Measurements from ENCODE around the gene FAM83B.
"Not testable (repeated sequence)": the region's sequence is repeated elsewhere in the genome, so short reads cannot be mapped to it uniquely, and the experiment has no call there.

FAM83B gene

DNA sequence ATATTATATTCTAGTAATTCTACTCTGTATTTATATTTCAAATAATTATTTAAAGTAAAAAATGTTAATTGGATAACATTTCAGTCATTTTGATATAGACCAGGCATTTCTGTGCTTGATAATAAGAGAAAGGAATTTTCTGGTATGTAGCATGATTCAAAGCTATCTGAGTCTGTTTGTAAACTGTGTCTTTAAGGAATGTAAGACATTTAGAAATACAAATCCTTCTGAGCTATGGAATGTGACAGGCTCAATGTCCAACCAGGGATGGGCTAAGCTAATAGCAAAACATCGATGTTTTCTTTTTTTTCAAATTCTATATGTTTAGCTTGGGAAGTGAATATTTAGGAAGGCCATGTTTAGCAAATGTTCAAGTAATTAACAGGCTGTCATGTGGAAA is 41.5 kb upstream of the FAM83B start:
- no peak overlapping the region for H3K27ac ChIP-seq
- H3K36me3 ChIP-seq, result no peaks in the 10 kb centered on the region
- no peaks in the 10 kb centered on the region for H3K9me3 ChIP-seq
- H3K27me3 ChIP-seq, result no peaks in the 10 kb centered on the region
- H3K4me3 ChIP-seq (ENCODE audit: low read depth in 1 of 2, low read length in 1 of 2), result no peak overlapping the region
- TF ChIP-seq, protein P1, sequence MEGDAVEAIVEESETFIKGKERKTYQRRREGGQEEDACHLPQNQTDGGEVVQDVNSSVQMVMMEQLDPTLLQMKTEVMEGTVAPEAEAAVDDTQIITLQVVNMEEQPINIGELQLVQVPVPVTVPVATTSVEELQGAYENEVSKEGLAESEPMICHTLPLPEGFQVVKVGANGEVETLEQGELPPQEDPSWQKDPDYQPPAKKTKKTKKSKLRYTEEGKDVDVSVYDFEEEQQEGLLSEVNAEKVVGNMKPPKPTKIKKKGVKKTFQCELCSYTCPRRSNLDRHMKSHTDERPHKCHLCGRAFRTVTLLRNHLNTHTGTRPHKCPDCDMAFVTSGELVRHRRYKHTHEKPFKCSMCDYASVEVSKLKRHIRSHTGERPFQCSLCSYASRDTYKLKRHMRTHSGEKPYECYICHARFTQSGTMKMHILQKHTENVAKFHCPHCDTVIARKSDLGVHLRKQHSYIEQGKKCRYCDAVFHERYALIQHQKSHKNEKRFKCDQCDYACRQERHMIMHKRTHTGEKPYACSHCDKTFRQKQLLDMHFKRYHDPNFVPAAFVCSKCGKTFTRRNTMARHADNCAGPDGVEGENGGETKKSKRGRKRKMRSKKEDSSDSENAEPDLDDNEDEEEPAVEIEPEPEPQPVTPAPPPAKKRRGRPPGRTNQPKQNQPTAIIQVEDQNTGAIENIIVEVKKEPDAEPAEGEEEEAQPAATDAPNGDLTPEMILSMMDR (IDR thresholded peaks at IDR 0.05), result no peak
- no peaks in the 10 kb centered on the region for H3K4me1 ChIP-seq (ENCODE audit: control insufficient read depth in 1 of 2, insufficient read depth in 1 of 2, low read depth in 1 of 2, low read length in 1 of 2)

DNA sequence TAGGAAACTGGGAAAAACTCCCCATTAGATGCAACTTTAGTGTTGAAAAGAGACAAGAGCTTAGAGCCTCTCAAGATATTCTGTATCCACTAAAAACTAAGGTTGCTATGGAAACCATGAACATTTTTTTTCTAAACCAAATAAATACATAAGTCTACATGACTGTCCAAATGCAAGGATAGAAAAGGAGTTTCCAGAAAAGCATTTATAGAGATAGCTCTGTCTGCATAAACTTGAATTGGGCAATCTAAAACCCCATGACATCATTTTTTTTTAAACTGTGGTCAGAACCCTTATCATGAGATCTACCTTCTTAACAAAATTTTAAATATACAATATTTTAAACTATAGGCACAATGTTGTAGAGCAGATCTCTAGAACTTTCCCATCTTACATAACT is 36.4 kb upstream of the FAM83B start:
- Histone ChIP-seq H3K4me1 (ENCODE audit: control insufficient read depth in 1 of 2, insufficient read depth in 1 of 2, low read depth in 1 of 2, low read length in 1 of 2) (no peaks in the 10 kb centered on the region), H3K27me3 (no peaks in the 10 kb centered on the region), H3K9me3 (no peaks in the 10 kb centered on the region), H3K36me3 (no peaks in the 10 kb centered on the region), H3K4me3 (ENCODE audit: low read depth in 1 of 2, low read length in 1 of 2) (no peak overlapping the region), H3K27ac (no peak overlapping the region)
- TF ChIP-seq, protein P1 (IDR thresholded peaks at IDR 0.05), result no peak

DNA sequence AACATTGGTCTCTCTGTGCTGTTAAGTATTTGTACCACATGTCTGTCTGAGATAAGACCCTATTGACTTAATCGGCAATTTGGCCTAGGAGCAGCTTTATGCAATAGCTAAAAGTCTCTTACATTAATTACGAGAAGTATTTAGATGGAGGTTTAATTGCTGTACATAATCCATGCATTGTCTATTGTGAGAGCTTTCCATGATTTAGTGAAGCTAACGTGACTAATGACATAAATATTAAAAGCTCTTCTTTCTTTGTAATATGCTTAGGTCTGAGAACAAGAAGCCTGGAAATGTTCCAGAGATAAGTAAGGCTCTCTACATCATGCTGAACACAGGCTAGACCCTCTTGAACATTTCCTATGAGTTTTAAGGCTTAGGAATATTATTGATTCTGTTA is 32.7 kb upstream of the FAM83B start:
- TF ChIP-seq, protein P1 (IDR thresholded peaks at IDR 0.05), result no peak
- no peaks in the 10 kb centered on the region for H3K4me1 ChIP-seq (ENCODE audit: control insufficient read depth in 1 of 2, insufficient read depth in 1 of 2, low read depth in 1 of 2, low read length in 1 of 2)
- no peaks in the 10 kb centered on the region for H3K27me3 ChIP-seq
- H3K4me3 ChIP-seq (ENCODE audit: low read depth in 1 of 2, low read length in 1 of 2), result no peak overlapping the region
- no peaks in the 10 kb centered on the region for H3K9me3 ChIP-seq
- H3K36me3 ChIP-seq, result no peaks in the 10 kb centered on the region
- no peak overlapping the region for H3K27ac ChIP-seq

DNA sequence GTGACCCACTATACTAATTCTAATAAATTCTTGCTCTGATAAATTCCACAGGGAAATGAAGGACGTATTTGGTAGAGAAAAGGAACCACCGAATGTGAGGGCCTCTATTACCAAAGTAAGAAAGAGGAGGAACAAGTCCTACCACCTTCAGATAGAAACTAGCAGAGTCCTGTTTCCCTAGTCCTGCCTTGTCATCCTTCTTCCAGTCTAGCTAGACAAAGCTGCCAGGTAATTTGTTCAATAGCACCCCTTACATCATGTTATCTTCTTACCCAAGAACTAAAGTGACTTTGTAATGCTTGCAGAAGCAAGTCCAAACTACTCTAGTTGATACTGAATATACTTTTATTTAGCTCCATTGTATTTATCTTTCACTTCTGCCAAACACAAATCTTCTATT is 29.3 kb upstream of the FAM83B start:
- no peaks in the 10 kb centered on the region for H3K27me3 ChIP-seq
- H3K27ac ChIP-seq, result no peak overlapping the region
- H3K36me3 ChIP-seq, result no peaks in the 10 kb centered on the region
- H3K4me3 ChIP-seq (ENCODE audit: low read depth in 1 of 2, low read length in 1 of 2), result no peak overlapping the region
- TF ChIP-seq, protein P1 (IDR thresholded peaks at IDR 0.05), result no peak
- no peaks in the 10 kb centered on the region for H3K9me3 ChIP-seq
- H3K4me1 ChIP-seq (ENCODE audit: control insufficient read depth in 1 of 2, insufficient read depth in 1 of 2, low read depth in 1 of 2, low read length in 1 of 2), result no peaks in the 10 kb centered on the region

DNA sequence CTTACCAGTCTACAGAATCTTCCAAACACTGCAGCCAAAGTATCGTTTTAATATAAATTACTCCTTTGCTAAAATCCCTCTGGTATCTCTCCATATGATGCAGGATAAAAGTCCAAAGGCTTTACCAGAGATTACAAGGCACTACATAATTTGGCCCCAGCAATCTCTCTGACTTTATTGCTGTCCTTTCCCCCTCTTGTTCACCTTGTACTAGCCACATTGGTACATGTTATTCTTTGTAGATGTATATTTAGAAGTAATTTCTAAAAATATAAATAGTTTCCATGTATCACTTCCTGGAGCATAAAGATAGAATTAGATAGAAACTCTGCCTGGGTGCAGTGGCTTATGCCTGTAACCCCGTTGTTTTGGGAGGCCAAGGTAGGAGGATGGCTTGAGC is 28.7 kb upstream of the FAM83B start:
- Histone ChIP-seq H3K27ac (no peak overlapping the region), H3K36me3 (no peaks in the 10 kb centered on the region), H3K4me1 (ENCODE audit: control insufficient read depth in 1 of 2, insufficient read depth in 1 of 2, low read depth in 1 of 2, low read length in 1 of 2) (no peaks in the 10 kb centered on the region), H3K27me3 (no peaks in the 10 kb centered on the region), H3K9me3 (no peaks in the 10 kb centered on the region), H3K4me3 (ENCODE audit: low read depth in 1 of 2, low read length in 1 of 2) (no peak overlapping the region)
- TF ChIP-seq, protein P1 (IDR thresholded peaks at IDR 0.05), result no peak

DNA sequence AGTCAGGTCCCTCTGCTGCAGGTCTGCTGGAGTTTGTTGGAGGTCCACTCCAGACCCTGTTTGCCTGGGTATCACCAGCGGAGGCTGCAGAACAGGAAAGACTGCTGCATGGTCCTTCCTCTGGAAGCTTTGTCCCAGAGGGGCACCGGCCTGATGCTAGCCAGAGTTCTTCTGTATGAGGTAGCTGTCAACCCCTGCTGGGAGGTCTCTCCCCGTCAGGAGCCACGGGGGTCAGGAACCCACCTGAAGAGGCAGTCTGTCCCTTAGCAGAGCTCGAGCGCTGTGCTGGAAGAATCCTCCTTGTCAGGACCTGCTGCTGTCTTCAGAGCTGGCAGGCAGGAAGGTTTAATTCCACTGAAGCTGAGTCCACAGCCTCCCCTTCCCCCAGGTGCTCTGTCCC is 22.3 kb upstream of the FAM83B start:
- not testable (repeated sequence) for H3K4me1 ChIP-seq (ENCODE audit: control insufficient read depth in 1 of 2, insufficient read depth in 1 of 2, low read depth in 1 of 2, low read length in 1 of 2); H3K4me3 ChIP-seq (ENCODE audit: low read depth in 1 of 2, low read length in 1 of 2); H3K27me3 ChIP-seq; H3K27ac ChIP-seq; H3K9me3 ChIP-seq; H3K36me3 ChIP-seq
